Sigmoid colon (tissue), 7 donors: ENCODE results near the gene PHYHIPL. TPM values are rescaled to one million over a fixed set of nuclear protein-coding genes. Genes with fewer than 3 reads are reported as not detected.

Experiments
- DNase-seq: peaks from one replicate; pipeline ENCODE4 v3.0.0-alpha.2; 2019
- H3K27ac ChIP-seq, 4 donors: fragments of 200-600 bp; sonication (generic); one replicate each; pipeline ENCODE4 v1.5.1; 2016 to 2019; ENCODE audit warnings: mild to moderate bottlenecking in 1 of 4
- H3K27me3 ChIP-seq, 3 donors: fragments of 200-600 bp; sonication (generic); one replicate each; pipeline ENCODE4 v1.5.1; 2019; ENCODE audit warnings: mild to moderate bottlenecking in 1 of 3
- H3K36me3 ChIP-seq, 4 donors: fragments of 200-600 bp; sonication (generic); one replicate each; pipeline ENCODE4 v1.5.1; 2016 to 2019
- H3K4me1 ChIP-seq, 4 donors: fragments of 200-600 bp; sonication (generic); one replicate each; pipeline ENCODE4 v1.5.1; 2017 to 2019
- H3K4me3 ChIP-seq, 4 donors: fragments of 200-600 bp; sonication (generic); one replicate each; pipeline ENCODE4 v1.5.1; 2017 to 2019; ENCODE audit warnings: mild to moderate bottlenecking in 2 of 4, moderate library complexity in 1 of 4
- H3K9me3 ChIP-seq, 4 donors: fragments of 200-600 bp in 3 of 4; sonication (generic) in 3 of 4; one replicate each; pipeline versions ENCODE4 v1.5.1 to v1.6.1; 2013 to 2019
- EP300 ChIP-seq, 4 donors: sonication (generic); formaldehyde crosslinking; IDR thresholded peaks; one replicate each; pipeline ENCODE4 v1.6.1; 2017; ENCODE audit warnings: antibody characterized with exemption in 4 of 4
- POLR2A ChIP-seq, 2 donors: fragments of 450-650 bp; IDR thresholded peaks; one replicate each; pipeline ENCODE4 v1.6.1; 2016; ENCODE audit warnings: antibody characterized with exemption in 2 of 2, mild to moderate bottlenecking in 2 of 2, moderate library complexity in 2 of 2
- POLR2AphosphoS5 ChIP-seq, 4 donors: sonication (generic); formaldehyde crosslinking; IDR thresholded peaks; one replicate each; pipeline ENCODE4 v1.6.1; 2017; ENCODE audit warnings: antibody characterized with exemption in 4 of 4
- WGBS, 2 donors: extraction: QIAGEN DNeasy Blood & Tissue Kit; methylation state at CpG; one replicate each; pipeline ENCODE4 v1.1.7; 2013; 5-methylcytosine and 5-hydroxymethylcytosine counted together
- intact Hi-C: fragments of 100-400 bp; cut with DNase I; formaldehyde crosslinking; loops from one replicate; pipeline ENCODE4 v1.15.1; 2023
- polyA plus RNA-seq, 3 donors: library from polyadenylated mRNA; stranded (reverse); fragments of 200-250 nt; gene quantifications; one replicate each; pipeline ENCODE4 v1.2.3, GENCODE V29; 2013
- total RNA-seq, 4 donors: library from RNA; depleted of rRNA; stranded (reverse); fragments of >200 nt; gene quantifications; one replicate each; pipeline ENCODE4 v1.1.0, GENCODE V29; 2016
- TF ChIP-seq, protein P1 (sequence below), 4 experiments: fragments of 450-650 bp in 3 of 4; fragments of 200-600 bp in 1 of 4; IDR thresholded peaks; one replicate each; pipeline ENCODE4 v1.5.1; 2016 to 2019; ENCODE audit warnings: antibody characterized with exemption in 4 of 4, mild to moderate bottlenecking in 3 of 4, moderate library complexity in 2 of 4
- donor health status: healthy with polysubstance abuse.
- donor health status: Bipolar disorder and iron deficiency.
- donor health status: healthy.

Gene PHYHIPL
- total and polyA plus RNA-seq, 7 donors, result 0.55 to 2.5 (median 0.75) TPM; not detected in 1

DNA sequence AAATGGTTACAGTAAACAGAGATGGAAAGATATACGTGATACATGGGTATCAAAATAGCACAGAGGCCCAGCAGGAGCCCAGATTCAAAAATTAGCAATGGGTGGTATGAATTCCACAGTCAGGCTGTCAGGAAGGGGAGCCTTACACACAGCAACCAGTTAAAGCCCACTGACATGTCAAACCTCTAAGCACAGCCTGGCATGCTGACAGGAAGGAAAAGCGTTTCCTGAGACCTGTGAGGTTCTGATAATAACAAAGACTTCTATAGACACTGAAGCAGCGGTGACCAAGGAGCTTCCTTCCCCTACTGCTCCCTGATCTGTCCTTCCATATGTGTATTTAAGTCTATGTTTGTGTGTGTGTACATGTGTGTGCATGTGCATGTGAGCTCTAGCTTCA, 89.9 kb downstream of the PHYHIPL start:
- Histone ChIP-seq H3K9me3 (no peaks in the 10 kb centered on the region), H3K27ac (no peak overlapping the region), H3K4me3 (no peak overlapping the region), H3K4me1 (no peaks in the 10 kb centered on the region), H3K27me3 (no peaks in the 10 kb centered on the region), H3K36me3 (peaks cover 3 to 41% (median 9%) of the 10 kb centered on the region in 4 donors)
- intact Hi-C loops, result no loop called here
- TF ChIP-seq POLR2A (IDR thresholded peaks at IDR 0.05) (no peak), EP300 (IDR thresholded peaks at IDR 0.05) (no peak), POLR2AphosphoS5 (IDR thresholded peaks at IDR 0.05) (no peak)
- TF ChIP-seq, protein P1, sequence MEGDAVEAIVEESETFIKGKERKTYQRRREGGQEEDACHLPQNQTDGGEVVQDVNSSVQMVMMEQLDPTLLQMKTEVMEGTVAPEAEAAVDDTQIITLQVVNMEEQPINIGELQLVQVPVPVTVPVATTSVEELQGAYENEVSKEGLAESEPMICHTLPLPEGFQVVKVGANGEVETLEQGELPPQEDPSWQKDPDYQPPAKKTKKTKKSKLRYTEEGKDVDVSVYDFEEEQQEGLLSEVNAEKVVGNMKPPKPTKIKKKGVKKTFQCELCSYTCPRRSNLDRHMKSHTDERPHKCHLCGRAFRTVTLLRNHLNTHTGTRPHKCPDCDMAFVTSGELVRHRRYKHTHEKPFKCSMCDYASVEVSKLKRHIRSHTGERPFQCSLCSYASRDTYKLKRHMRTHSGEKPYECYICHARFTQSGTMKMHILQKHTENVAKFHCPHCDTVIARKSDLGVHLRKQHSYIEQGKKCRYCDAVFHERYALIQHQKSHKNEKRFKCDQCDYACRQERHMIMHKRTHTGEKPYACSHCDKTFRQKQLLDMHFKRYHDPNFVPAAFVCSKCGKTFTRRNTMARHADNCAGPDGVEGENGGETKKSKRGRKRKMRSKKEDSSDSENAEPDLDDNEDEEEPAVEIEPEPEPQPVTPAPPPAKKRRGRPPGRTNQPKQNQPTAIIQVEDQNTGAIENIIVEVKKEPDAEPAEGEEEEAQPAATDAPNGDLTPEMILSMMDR (IDR thresholded peaks at IDR 0.05), result no peak
- DNase-seq, result no peak
- 41 to 88% methylated on average over 3 of the region's 3 CpGs for WGBS, 2 donors

DNA sequence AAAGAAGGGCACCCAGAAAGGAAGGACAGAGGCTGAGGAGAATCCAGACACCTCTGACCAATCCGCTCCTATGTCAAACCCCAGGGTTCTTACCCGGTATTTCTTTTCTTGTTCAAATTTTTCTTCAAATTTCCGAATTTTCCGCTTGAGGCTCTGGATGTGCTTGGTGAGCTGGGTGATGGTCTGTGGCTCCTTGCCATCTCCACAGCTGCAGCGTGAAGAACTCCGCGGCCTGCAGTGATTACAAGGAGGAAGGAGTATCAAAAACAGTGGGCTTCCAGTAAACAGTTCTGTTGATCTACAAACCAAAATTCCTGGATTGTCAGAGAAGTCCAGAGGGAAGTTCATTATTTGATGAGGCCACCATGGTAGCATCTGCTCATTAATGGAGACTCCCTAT, 92.0 kb downstream of the PHYHIPL start:
- H3K9me3 ChIP-seq, result no peaks in the 10 kb centered on the region
- no peak for DNase-seq
- TF ChIP-seq POLR2A (IDR thresholded peaks at IDR 0.05), result no peak
- no peaks in the 10 kb centered on the region for H3K27me3 ChIP-seq
- peaks cover 3 to 41% (median 9%) of the 10 kb centered on the region in 4 donors for H3K36me3 ChIP-seq
- H3K27ac ChIP-seq, result no peak overlapping the region
- 89 to 91% methylated on average over 7 of the region's 7 CpGs for WGBS, 2 donors
- no peaks in the 10 kb centered on the region for H3K4me1 ChIP-seq
- intact Hi-C loops, result no loop called here
- H3K4me3 ChIP-seq, result no peak overlapping the region

DNA sequence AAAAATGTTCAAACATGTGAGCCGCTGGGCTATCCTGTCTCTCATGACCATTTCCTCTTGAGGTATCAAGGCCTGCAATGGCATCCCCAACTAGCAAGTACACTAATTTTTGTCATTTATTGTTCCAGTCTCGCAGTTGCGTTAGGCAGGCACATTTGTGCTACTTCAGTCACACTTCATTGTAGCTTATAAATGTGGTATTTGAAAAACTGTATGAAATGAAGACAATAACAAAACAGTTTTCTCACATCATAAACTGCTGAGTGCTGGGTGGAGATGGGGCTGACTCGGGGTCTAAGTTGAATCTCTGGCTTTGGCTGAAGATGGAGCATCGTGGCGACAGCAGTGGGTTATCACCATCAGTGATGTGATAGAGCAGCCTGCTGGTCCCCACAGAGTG, 93.2 kb downstream of the PHYHIPL start:
- Histone ChIP-seq H3K27ac (no peak overlapping the region), H3K27me3 (no peaks in the 10 kb centered on the region), H3K4me1 (no peaks in the 10 kb centered on the region), H3K4me3 (no peak overlapping the region), H3K9me3 (no peaks in the 10 kb centered on the region), H3K36me3 (peaks cover 3 to 41% (median 9%) of the 10 kb centered on the region in 4 donors)
- no peak for DNase-seq
- no peak for TF ChIP-seq POLR2A (IDR thresholded peaks at IDR 0.05)
- TF ChIP-seq, protein P1 (IDR thresholded peaks at IDR 0.05), result no peak
- no peak for TF ChIP-seq POLR2AphosphoS5 (IDR thresholded peaks at IDR 0.05)
- no peak for TF ChIP-seq EP300 (IDR thresholded peaks at IDR 0.05)
- intact Hi-C loops, result no loop called here
- 95 to 96% methylated on average over 6 of the region's 6 CpGs for WGBS, 2 donors

DNA sequence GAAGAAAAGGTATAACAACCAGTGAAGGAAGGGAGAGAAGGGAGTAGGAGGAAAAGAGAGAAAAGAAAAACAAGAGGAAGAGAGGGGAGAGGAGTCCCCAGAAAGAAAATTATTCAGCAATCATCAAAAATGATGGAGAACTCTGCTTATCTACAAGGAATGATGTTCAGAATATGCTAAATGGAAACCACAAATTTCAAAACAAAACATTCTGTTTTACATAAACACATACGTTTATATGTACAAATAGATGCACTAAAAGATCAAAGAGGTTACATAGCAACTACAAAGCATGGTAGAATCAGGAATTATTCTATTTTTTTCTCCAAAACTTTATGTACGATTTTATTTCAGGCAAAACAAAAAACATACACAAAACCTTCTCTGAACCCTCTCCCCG, 94.0 kb downstream of the PHYHIPL start:
- no peak overlapping the region for H3K4me3 ChIP-seq
- H3K9me3 ChIP-seq, result no peaks in the 10 kb centered on the region
- WGBS, 2 donors, result 81 to 82% methylated on average over 3 of the region's 3 CpGs
- no peaks in the 10 kb centered on the region for H3K27me3 ChIP-seq
- H3K36me3 ChIP-seq, result peaks cover 3 to 41% (median 9%) of the 10 kb centered on the region in 4 donors
- H3K27ac ChIP-seq, result no peak overlapping the region
- no peaks in the 10 kb centered on the region for H3K4me1 ChIP-seq
- TF ChIP-seq POLR2AphosphoS5 (IDR thresholded peaks at IDR 0.05), result no peak
- TF ChIP-seq POLR2A (IDR thresholded peaks at IDR 0.05), result no peak
- TF ChIP-seq EP300 (IDR thresholded peaks at IDR 0.05), result no peak
- TF ChIP-seq, protein P1 (IDR thresholded peaks at IDR 0.05), result no peak
- intact Hi-C loops, result no loop called here
- DNase-seq, result no peak

DNA sequence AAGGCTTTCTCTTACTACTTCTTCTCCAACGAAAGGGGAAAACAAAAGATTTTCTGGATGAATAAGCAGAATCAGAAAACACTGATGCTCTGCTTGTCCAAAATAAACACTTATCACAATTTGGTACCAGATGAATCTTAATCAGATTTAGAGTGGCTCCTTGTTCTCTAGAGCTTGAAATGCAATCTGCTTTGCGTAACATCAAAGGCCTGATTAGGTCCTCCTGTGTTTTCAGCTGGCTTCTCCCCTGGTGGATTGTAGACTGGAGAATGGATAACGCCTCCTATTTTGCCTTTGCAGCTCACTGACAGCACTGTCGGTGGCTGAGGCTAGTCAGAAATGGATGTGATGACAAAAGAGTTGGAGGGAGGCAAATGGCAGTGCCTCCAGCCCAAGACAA, 94.7 kb downstream of the PHYHIPL start:
- intact Hi-C loops, result no loop called here
- TF ChIP-seq EP300 (IDR thresholded peaks at IDR 0.05) (no peak), POLR2AphosphoS5 (IDR thresholded peaks at IDR 0.05) (no peak), POLR2A (IDR thresholded peaks at IDR 0.05) (no peak)
- TF ChIP-seq, protein P1 (IDR thresholded peaks at IDR 0.05), result no peak
- DNase-seq, result no peak
- Histone ChIP-seq H3K36me3 (peaks cover 3 to 37% (median 9%) of the 10 kb centered on the region in 4 donors), H3K9me3 (no peaks in the 10 kb centered on the region), H3K27me3 (no peaks in the 10 kb centered on the region), H3K27ac (no peak overlapping the region), H3K4me3 (no peak overlapping the region), H3K4me1 (no peaks in the 10 kb centered on the region)
- WGBS, 2 donors, result 78 to 91% methylated on average over 4 of the region's 4 CpGs
